Gastroesophageal sphincter (tissue), 3 donors: ENCODE results near the gene NDN.

Source experiments
- EP300 ChIP-seq: sonication (generic); formaldehyde crosslinking; IDR thresholded peaks from one replicate; pipeline ENCODE4 v1.6.1; 2017; ENCODE audit warnings: antibody characterized with exemption, mild to moderate bottlenecking
- POLR2A ChIP-seq, 2 donors: fragments of 450-650 bp; IDR thresholded peaks; one replicate each; pipeline ENCODE4 v1.6.1; 2017; ENCODE audit warnings: antibody characterized with exemption in 2 of 2, mild to moderate bottlenecking in 2 of 2, moderate library complexity in 1 of 2
- TF ChIP-seq, protein P1 (sequence below), 4 experiments: fragments of 200-600 bp in 2 of 4; fragments of 450-650 bp in 2 of 4; sonication (generic) in 1 of 4; IDR thresholded peaks; one replicate each; pipeline ENCODE4 v1.5.1; 2017 to 2019; ENCODE audit warnings: antibody characterized with exemption in 4 of 4, mild to moderate bottlenecking in 2 of 4, moderate library complexity in 2 of 4

DNA sequence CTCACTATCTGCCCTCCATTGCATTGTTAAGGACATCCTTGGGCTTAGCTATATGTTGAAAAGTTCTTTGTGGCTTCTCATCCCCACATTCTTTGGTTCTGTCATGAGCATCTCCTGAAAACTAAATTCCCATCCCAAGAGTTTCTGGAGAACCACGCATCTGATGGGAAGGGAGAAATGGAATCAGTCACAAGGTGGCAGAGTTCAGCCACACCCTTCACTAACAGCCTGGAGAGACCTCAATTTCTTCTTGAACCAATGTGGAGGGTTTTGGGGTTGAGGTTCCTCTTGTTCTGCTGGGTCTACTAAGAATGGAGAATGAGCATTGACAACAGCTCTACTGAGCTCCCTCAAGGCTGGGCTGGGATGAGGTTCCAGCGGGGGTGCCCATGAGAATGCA is 23.9 kb downstream of the NDN start:
- TF ChIP-seq, protein P1, sequence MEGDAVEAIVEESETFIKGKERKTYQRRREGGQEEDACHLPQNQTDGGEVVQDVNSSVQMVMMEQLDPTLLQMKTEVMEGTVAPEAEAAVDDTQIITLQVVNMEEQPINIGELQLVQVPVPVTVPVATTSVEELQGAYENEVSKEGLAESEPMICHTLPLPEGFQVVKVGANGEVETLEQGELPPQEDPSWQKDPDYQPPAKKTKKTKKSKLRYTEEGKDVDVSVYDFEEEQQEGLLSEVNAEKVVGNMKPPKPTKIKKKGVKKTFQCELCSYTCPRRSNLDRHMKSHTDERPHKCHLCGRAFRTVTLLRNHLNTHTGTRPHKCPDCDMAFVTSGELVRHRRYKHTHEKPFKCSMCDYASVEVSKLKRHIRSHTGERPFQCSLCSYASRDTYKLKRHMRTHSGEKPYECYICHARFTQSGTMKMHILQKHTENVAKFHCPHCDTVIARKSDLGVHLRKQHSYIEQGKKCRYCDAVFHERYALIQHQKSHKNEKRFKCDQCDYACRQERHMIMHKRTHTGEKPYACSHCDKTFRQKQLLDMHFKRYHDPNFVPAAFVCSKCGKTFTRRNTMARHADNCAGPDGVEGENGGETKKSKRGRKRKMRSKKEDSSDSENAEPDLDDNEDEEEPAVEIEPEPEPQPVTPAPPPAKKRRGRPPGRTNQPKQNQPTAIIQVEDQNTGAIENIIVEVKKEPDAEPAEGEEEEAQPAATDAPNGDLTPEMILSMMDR (IDR thresholded peaks at IDR 0.05) = no peak
- TF ChIP-seq EP300 (no peak), POLR2A (IDR thresholded peaks at IDR 0.05) (no peak)
